NCI-H460 (cell line): ENCODE data around the gene SCN8A. TPM values are rescaled to one million over a fixed set of nuclear protein-coding genes. Genes with fewer than 3 reads are reported as not detected.
A peak's percentile ranks its signal among the peaks of the same experiment; 100 is the strongest.

Experiments used
- DNase-seq: peaks from one replicate; pipeline ENCODE4 v3.0.0-alpha.2; 2016; ENCODE audit warnings: low read depth; ENCODE audit errors: extremely low read depth
- total RNA-seq: library from RNA; depleted of rRNA; stranded (reverse); fragments of >200 nt; shearing (Covaris generic); gene quantifications from 2 replicates; pipeline ENCODE4 v1.2.3, GENCODE V29; 2014

Gene SCN8A
- total RNA-seq, 1 experiment from 2014 or later: 0.02 TPM

GRCh38 chr12:51809193-51809592 is 218.2 kb downstream of the SCN8A start:
- DNase-seq: no peak

GRCh38 chr12:51811203-51812202 is 220.5 kb downstream of the SCN8A start:
- no peak for DNase-seq

GRCh38 chr12:51812871-51813270 is 221.8 kb downstream of the SCN8A start:
- no peak for DNase-seq

GRCh38 chr12:51813931-51814310 is 222.9 kb downstream of the SCN8A start:
- no peak for DNase-seq

- peak; percentile 67 for DNase-seq
Observed at GRCh38 chr12:51814311-51815088, 223.5 kb downstream of the SCN8A start.

GRCh38 chr12:51815571-51815970 is 224.5 kb downstream of the SCN8A start:
- no peak for DNase-seq

- DNase-seq: no peak
Observed at GRCh38 chr12:51817027-51817953, 226.3 kb downstream of the SCN8A start.

GRCh38 chr12:51818086-51818485 is 227.1 kb downstream of the SCN8A start:
- DNase-seq: no peak

- DNase-seq: no peak
Observed at GRCh38 chr12:51818566-51819300, 227.7 kb downstream of the SCN8A start.

- no peak for DNase-seq
Observed at GRCh38 chr12:51819736-51820525, 228.9 kb downstream of the SCN8A start.

GRCh38 chr12:51820526-51821439 is 229.8 kb downstream of the SCN8A start:
- peak; percentile 52 for DNase-seq

- no peak for DNase-seq
Observed at GRCh38 chr12:51821440-51822260, 230.6 kb downstream of the SCN8A start.

GRCh38 chr12:51822261-51822616 is 231.2 kb downstream of the SCN8A start:
- no peak for DNase-seq

GRCh38 chr12:51822956-51823355 is 231.9 kb downstream of the SCN8A start:
- no peak for DNase-seq

GRCh38 chr12:51823875-51824565 is 233.0 kb downstream of the SCN8A start:
- DNase-seq: peak; percentile 74

GRCh38 chr12:51825216-51825615 is 234.2 kb downstream of the SCN8A start:
- DNase-seq: no peak

- DNase-seq: no peak
Observed at GRCh38 chr12:51826881-51827280, 235.8 kb downstream of the SCN8A start.
